GM12878 (cell line): ENCODE data around the gene GIPC1. TPM values are rescaled to one million over a fixed set of nuclear protein-coding genes. Genes with fewer than 3 reads are reported as not detected.
A peak's percentile ranks its signal among the peaks of the same experiment; 100 is the strongest.

ENCODE experiments used
- ATF2 ChIP-seq: IDR thresholded peaks from 2 replicates; pipeline ENCODE4 v1.6.1; 2012; ENCODE audit warnings: low read length, inconsistent platforms
- BCL11A ChIP-seq: IDR thresholded peaks from 2 replicates; pipeline ENCODE4 v1.6.1; 2011; ENCODE audit warnings: low read depth, low read length
- BHLHE40 ChIP-seq, 2 experiments: fragments of 450-650 bp in 1 of 2; IDR thresholded peaks; 2 replicates each; pipeline ENCODE4 v1.6.1; 2011 to 2017; ENCODE audit warnings: low read depth in 2 of 2, borderline replicate concordance in 1 of 2, improper control_type of control experiment in 1 of 2, low read length in 1 of 2, mild to moderate bottlenecking in 1 of 2
- CEBPB ChIP-seq, 2 experiments: fragments of 150-350 bp in 1 of 2; IDR thresholded peaks; 2 replicates each; pipeline ENCODE4 v1.6.1; 2012 to 2014; ENCODE audit warnings: low read depth in 2 of 2, low read length in 2 of 2, borderline replicate concordance in 1 of 2, inconsistent platforms in 1 of 2
- DPF2 ChIP-seq: fragments of 450-650 bp; IDR thresholded peaks from 2 replicates; pipeline ENCODE4 v1.6.1; 2017; ENCODE audit warnings: mild to moderate bottlenecking
- GATAD2B ChIP-seq: fragments of 450-650 bp; conservative IDR thresholded peaks from 2 replicates; pipeline ENCODE4 v1.6.1; 2017; ENCODE audit warnings: low read depth, mild to moderate bottlenecking, moderate library complexity
- HCFC1 ChIP-seq: fragments of 150-350 bp; IDR thresholded peaks from 2 replicates; pipeline ENCODE4 v1.6.1; 2014; ENCODE audit warnings: low read length
- MEF2A ChIP-seq: IDR thresholded peaks from 2 replicates; pipeline ENCODE4 v1.6.1; 2011; ENCODE audit warnings: low read depth, mild to moderate bottlenecking, low read length, moderate library complexity; ENCODE audit not compliant: insufficient read depth
- MYC ChIP-seq: IDR thresholded peaks from 2 replicates; pipeline ENCODE4 v1.6.1; 2011; ENCODE audit warnings: mild to moderate bottlenecking, low read length, moderate library complexity, inconsistent platforms; ENCODE audit not compliant: insufficient read depth, insufficient replicate concordance, insufficient read length, severe bottlenecking
- NR2C1 ChIP-seq: fragments of 450-650 bp; IDR thresholded peaks from 2 replicates; pipeline ENCODE4 v1.6.1; 2017; ENCODE audit warnings: antibody characterized with exemption, mild to moderate bottlenecking, moderate library complexity
- NRF1 ChIP-seq: conservative IDR thresholded peaks from 2 replicates; pipeline ENCODE4 v1.6.1; 2011; ENCODE audit warnings: mild to moderate bottlenecking, low read depth, low read length, improper control_type of control experiment
- PKNOX1 ChIP-seq: fragments of 450-650 bp; IDR thresholded peaks from 2 replicates; pipeline ENCODE4 v1.6.1; 2016; ENCODE audit warnings: mild to moderate bottlenecking
- PML ChIP-seq: IDR thresholded peaks from 2 replicates; pipeline ENCODE4 v1.6.1; 2012; ENCODE audit warnings: low read length, inconsistent platforms
- POLR2A ChIP-seq: IDR thresholded peaks from 2 replicates; pipeline ENCODE4 v1.6.1; 2011; ENCODE audit warnings: low read depth, mild to moderate bottlenecking, low read length
- RAD51 ChIP-seq: fragments of 450-650 bp; IDR thresholded peaks from 2 replicates; pipeline ENCODE4 v1.6.1; 2016; ENCODE audit warnings: moderate library complexity, mild to moderate bottlenecking, inconsistent platforms
- RB1 ChIP-seq: fragments of 450-650 bp; formaldehyde crosslinking; IDR thresholded peaks from 2 replicates; pipeline ENCODE4 v1.6.1; 2017; ENCODE audit warnings: mild to moderate bottlenecking, borderline replicate concordance
- RBBP5 ChIP-seq: fragments of 200-600 bp; sonication (generic); conservative IDR thresholded peaks from 2 replicates; pipeline ENCODE4 v1.6.1; 2016
- REST ChIP-seq: IDR thresholded peaks from 2 replicates; pipeline ENCODE4 v1.6.1; 2012; ENCODE audit warnings: mild to moderate bottlenecking, low read depth, low read length
- SRF ChIP-seq, 2 experiments: IDR thresholded peaks; 2 replicates each; pipeline ENCODE4 v1.6.1; 2011; ENCODE audit warnings: low read depth in 2 of 2, low read length in 2 of 2, mild to moderate bottlenecking in 1 of 2, moderate library complexity in 1 of 2
- TARDBP ChIP-seq: IDR thresholded peaks from 2 replicates; pipeline ENCODE4 v1.6.1; 2016; ENCODE audit warnings: borderline replicate concordance
- TCF7 ChIP-seq: IDR thresholded peaks from 2 replicates; pipeline ENCODE4 v1.6.1; 2014; ENCODE audit warnings: antibody characterized with exemption, borderline replicate concordance
- ZNF24 ChIP-seq: fragments of 450-650 bp; IDR thresholded peaks from 2 replicates; pipeline ENCODE4 v1.6.1; 2017; ENCODE audit warnings: antibody characterized with exemption, mild to moderate bottlenecking
- ZNF622 ChIP-seq: fragments of 450-650 bp; IDR thresholded peaks from 2 replicates; pipeline ENCODE4 v1.6.1; 2017; ENCODE audit warnings: mild to moderate bottlenecking, inconsistent platforms
- polyA plus RNA-seq, 11 experiments: library from polyadenylated mRNA; depleted of rRNA in 4 of 11; unstranded in 6 of 11; stranded (reverse) in 5 of 11; fragments of >200 nt; fragmentation: Nextera tagmentation in 4 of 11; fragmentation: Illumina TruSeq in 1 of 11; extraction: Ambion mirVana in 4 of 11; extraction: Trizol in 1 of 11; gene quantifications; 1 replicate in 1 of 11; 2 replicates in 10 of 11; pipeline versions ENCODE4 v1.2.1 to v1.2.3, GENCODE V29; 2011 to 2016; ENCODE audit warnings: inconsistent platforms in 2 of 11, missing spikeins in 2 of 11, low read depth in 1 of 11
- total RNA-seq, 4 experiments: library from RNA; depleted of rRNA in 3 of 4; stranded (reverse); fragments of >200 nt in 3 of 4; fragmentation: Illumina TruSeq in 1 of 4; extraction: Trizol in 1 of 4; gene quantifications; 2 replicates each; pipeline versions ENCODE4 v1.2.1 to v1.2.3, GENCODE V29; 2013 to 2021
- TF ChIP-seq, protein P1 (sequence below): fragments of 450-650 bp; IDR thresholded peaks from 2 replicates; pipeline ENCODE4 v1.6.1; 2017; ENCODE audit warnings: mild to moderate bottlenecking, low read depth, inconsistent platforms; ENCODE audit not compliant: poor library complexity, severe bottlenecking

Gene GIPC1
- total and polyA plus RNA-seq, 10 of the 15 experiments (the other 5 are each of a cell fraction or from before 2014, with no cell fraction given) = 0.47 to 24.1 (median 13.6) TPM

DNA sequence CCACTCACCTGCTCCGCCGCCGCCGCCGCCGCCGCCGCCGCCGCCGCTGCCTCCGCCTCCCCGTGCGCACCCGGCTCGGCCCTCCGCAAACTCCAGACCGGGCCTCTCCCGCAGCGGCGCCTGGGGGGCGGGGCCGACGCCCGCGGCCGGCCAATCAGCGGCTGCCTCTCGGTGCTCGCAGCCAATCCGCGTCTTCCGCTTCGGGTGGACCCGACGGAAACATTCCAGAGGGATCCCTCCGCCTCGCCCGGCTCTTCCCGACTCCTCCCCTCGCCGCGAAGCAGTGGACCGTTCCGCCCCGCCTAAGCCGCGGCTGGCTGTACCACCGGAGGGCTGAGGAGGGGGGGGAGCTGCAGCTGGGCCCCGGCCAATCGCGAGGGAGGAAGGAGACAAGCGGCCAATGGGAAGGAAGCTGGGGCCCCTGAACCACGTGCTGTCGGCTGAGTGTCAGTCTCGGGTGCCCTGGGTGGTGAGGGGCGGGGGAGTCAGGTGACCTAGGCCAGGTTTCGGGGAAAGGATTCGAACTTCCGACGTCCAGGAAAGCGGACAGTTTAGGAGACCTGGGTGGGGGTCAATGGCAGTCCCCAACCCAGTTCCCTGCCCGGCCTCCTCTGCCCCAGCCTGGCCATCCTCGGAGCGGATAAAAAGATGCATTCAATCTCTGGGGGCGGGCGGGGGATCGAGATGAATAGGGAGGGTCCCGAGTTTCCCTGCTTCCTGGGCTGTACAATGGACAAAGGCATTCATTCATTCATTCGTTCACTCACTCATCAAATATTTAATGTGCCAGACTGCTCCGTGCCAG lies at the start of gene GIPC1 (continued):
- TF ChIP-seq GATAD2B (no peak; the same call in 1 of the 2 replicates), TARDBP (no peak), RBBP5 (no peak), ZNF622 (no peak), BCL11A (no peak), HCFC1 (no peak), REST (no peak), ATF2 (no peak), TCF7 (no peak), ZNF24 (no peak), BHLHE40 (IDR thresholded peaks at IDR 0.05; ENCODE audit: borderline replicate concordance in 1 of 2, low read depth in 2 of 2, low read length in 1 of 2) (peak; percentile 75 to 84), RAD51 (peak; percentile 91), CEBPB (IDR thresholded peaks at IDR 0.05; ENCODE audit: borderline replicate concordance in 1 of 2, low read depth in 2 of 2, low read length in 2 of 2) (no peak), PML (no peak), NR2C1 (no peak), NRF1 (no peak), MYC (no peak), SRF (IDR thresholded peaks at IDR 0.05; ENCODE audit: low read depth in 2 of 2, low read length in 2 of 2) (no peak), POLR2A (0 out of 2 replicates have a peak, but pooled peaks have one; percentile 30), PKNOX1 (peak; percentile 91), RB1 (no peak; the same call in 1 of the 2 replicates), DPF2 (0 out of 2 replicates have a peak, but pooled peaks have one; percentile 17), MEF2A (no peak)
- TF ChIP-seq, protein P1, sequence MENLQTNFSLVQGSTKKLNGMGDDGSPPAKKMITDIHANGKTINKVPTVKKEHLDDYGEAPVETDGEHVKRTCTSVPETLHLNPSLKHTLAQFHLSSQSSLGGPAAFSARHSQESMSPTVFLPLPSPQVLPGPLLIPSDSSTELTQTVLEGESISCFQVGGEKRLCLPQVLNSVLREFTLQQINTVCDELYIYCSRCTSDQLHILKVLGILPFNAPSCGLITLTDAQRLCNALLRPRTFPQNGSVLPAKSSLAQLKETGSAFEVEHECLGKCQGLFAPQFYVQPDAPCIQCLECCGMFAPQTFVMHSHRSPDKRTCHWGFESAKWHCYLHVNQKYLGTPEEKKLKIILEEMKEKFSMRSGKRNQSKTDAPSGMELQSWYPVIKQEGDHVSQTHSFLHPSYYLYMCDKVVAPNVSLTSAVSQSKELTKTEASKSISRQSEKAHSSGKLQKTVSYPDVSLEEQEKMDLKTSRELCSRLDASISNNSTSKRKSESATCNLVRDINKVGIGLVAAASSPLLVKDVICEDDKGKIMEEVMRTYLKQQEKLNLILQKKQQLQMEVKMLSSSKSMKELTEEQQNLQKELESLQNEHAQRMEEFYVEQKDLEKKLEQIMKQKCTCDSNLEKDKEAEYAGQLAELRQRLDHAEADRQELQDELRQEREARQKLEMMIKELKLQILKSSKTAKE = no peak
